Activated CD4-positive, CD25-positive, alpha-beta regulatory T cell treated with anti-CD3 and anti-CD28 coated beads, Interleukin-2, amount 50 U/mL, for 24 hours (primary cell): Measurements from ENCODE around the gene MATN1.

Experiments
- ATAC-seq, 2 donors: fragments of 150-1000 bp; cut with Tn5 transposase; one replicate each; pipeline ENCODE4 v1.10.0; 2021; ENCODE audit warnings: mild to moderate bottlenecking in 1 of 2, moderate library complexity in 1 of 2

MATN1 gene

GRCh38 chr1:30715216-30715615, 8.2 kb downstream of the MATN1 start:
- no peak for ATAC-seq

GRCh38 chr1:30714536-30715090, 8.8 kb downstream of the MATN1 start:
- ATAC-seq = no peak

GRCh38 chr1:30714025-30714424, 9.4 kb downstream of the MATN1 start:
- no peak for ATAC-seq

GRCh38 chr1:30713311-30713710, 10.1 kb downstream of the MATN1 start:
- no peak for ATAC-seq

GRCh38 chr1:30712583-30712982, 10.8 kb downstream of the MATN1 start:
- no peak for ATAC-seq

- ATAC-seq = no peak
These were observed 13.0 kb downstream of the MATN1 start for GRCh38 chr1:30710407-30710806.

GRCh38 chr1:30708361-30708728, 15.0 kb downstream of the MATN1 start:
- no peak for ATAC-seq

- ATAC-seq = peak; percentile 38 to 60
These were observed 15.7 kb downstream of the MATN1 start for GRCh38 chr1:30707412-30708360.

GRCh38 chr1:30706528-30706927, 16.9 kb downstream of the MATN1 start:
- no peak for ATAC-seq

- no peak for ATAC-seq
These were observed 17.7 kb downstream of the MATN1 start for GRCh38 chr1:30705698-30706097.

GRCh38 chr1:30704765-30705509, 18.4 kb downstream of the MATN1 start:
- no peak for ATAC-seq

- ATAC-seq = no peak
These were observed 19.1 kb downstream of the MATN1 start for GRCh38 chr1:30704271-30704670.

GRCh38 chr1:30702823-30703222, 20.6 kb downstream of the MATN1 start:
- no peak for ATAC-seq

GRCh38 chr1:30701258-30701633, 22.1 kb downstream of the MATN1 start:
- ATAC-seq = no peak

GRCh38 chr1:30700528-30701257, 22.7 kb downstream of the MATN1 start:
- ATAC-seq = no peak

GRCh38 chr1:30699762-30700161, 23.6 kb downstream of the MATN1 start:
- no peak for ATAC-seq

- no peak for ATAC-seq
These were observed 24.9 kb downstream of the MATN1 start for GRCh38 chr1:30698401-30698981.

- peak in 1 of 2 donors; percentile 28 for ATAC-seq
These were observed 25.6 kb downstream of the MATN1 start for GRCh38 chr1:30697571-30698376.

GRCh38 chr1:30696831-30697230, 26.6 kb downstream of the MATN1 start:
- ATAC-seq = no peak

GRCh38 chr1:30695439-30695841, 27.9 kb downstream of the MATN1 start:
- no peak for ATAC-seq
